Left colon (tissue), 2 donors: ENCODE results near the gene LARP4B. TPM values are rescaled to one million over a fixed set of nuclear protein-coding genes. Genes with fewer than 3 reads are reported as not detected.
A peak's percentile ranks its signal among the peaks of the same experiment; 100 is the strongest.

Experiments
- ATAC-seq: fragments of 200-7000 bp; cut with Tn5 transposase; one replicate; pipeline ENCODE4 v1.9.1; 2020; ENCODE audit warnings: mild to moderate bottlenecking, moderate library complexity
- DNase-seq, 2 donors: peaks; one replicate each; pipeline ENCODE4 v3.0.0-alpha.2; 2020
- intact Hi-C, 2 donors: fragments of 100-400 bp; cut with DNase I in 1 of 2; cut with micrococcal nuclease in 1 of 2; formaldehyde crosslinking; loops; one replicate each; pipeline versions ENCODE4 v1.11.2 to v1.14.0; 2022; cut with DNase I, micrococcal nuclease
- total RNA-seq, 2 donors: library from RNA; stranded (reverse); fragmentation: NEBNext Ultra II Directional; extraction: Animal tissue kit (Norgen Biotek cat#: 25700); gene quantifications; one replicate each; pipeline ENCODE4 v1.2.1, GENCODE V29; 2021
- donor health status: DM: no; HTN: no; CAD: no.
- donor health status: DM: yes; HTN: yes; CAD: no.

The LARP4B gene
- total RNA-seq, 2 donors from 2014 or later: 124 to 152 TPM

- DNase-seq: no peak
- no peak for ATAC-seq
- intact Hi-C loops: no loop called here
Observed at GRCh38 chr10:818010-818409, 113.5 kb downstream of the LARP4B start.

- intact Hi-C loops: no loop called here
- no peak for ATAC-seq
- no peak for DNase-seq
Observed at GRCh38 chr10:817371-817770, 114.1 kb downstream of the LARP4B start.

- no peak for DNase-seq
- no peak for ATAC-seq
- intact Hi-C loops: no loop called here
Observed at GRCh38 chr10:816958-817357, 114.5 kb downstream of the LARP4B start.

GRCh38 chr10:816091-816477 lies 115.4 kb downstream of the LARP4B start:
- intact Hi-C loops: no loop called here
- no peak for ATAC-seq
- DNase-seq: no peak

GRCh38 chr10:815338-816090 lies 116.0 kb downstream of the LARP4B start:
- no peak for DNase-seq
- intact Hi-C loops: no loop called here

GRCh38 chr10:814536-815302 lies 116.8 kb downstream of the LARP4B start:
- DNase-seq: no peak
- no peak for ATAC-seq
- intact Hi-C loops: no loop called here

More at GRCh38 chr10:815338-816090, 116.0 kb downstream of the LARP4B start:
- ATAC-seq: no peak

- intact Hi-C loops: no loop called here
- DNase-seq: no peak
- ATAC-seq: no peak
Observed at GRCh38 chr10:813286-813685, 118.2 kb downstream of the LARP4B start.

- DNase-seq (no peak), ATAC-seq (no peak)
- intact Hi-C loops: no loop called here
Observed at GRCh38 chr10:812787-813186, 118.7 kb downstream of the LARP4B start.

GRCh38 chr10:811379-812175 lies 119.9 kb downstream of the LARP4B start:
- ATAC-seq (no peak), DNase-seq (no peak)
- intact Hi-C loops: no loop called here

GRCh38 chr10:810351-810846 lies 121.1 kb downstream of the LARP4B start:
- DNase-seq (no peak), ATAC-seq (peak; percentile 27)
- intact Hi-C loops: no loop called here

GRCh38 chr10:809671-810350 lies 121.7 kb downstream of the LARP4B start:
- intact Hi-C loops: no loop called here
- DNase-seq (no peak), ATAC-seq (no peak)

GRCh38 chr10:807958-808353 lies 123.5 kb downstream of the LARP4B start:
- DNase-seq (no peak), ATAC-seq (no peak)
- intact Hi-C loops: no loop called here

GRCh38 chr10:807163-807957 lies 124.1 kb downstream of the LARP4B start:
- DNase-seq (no peak), ATAC-seq (no peak)
- intact Hi-C loops: no loop called here

- intact Hi-C loops: no loop called here
- ATAC-seq (no peak), DNase-seq (no peak)
Observed at GRCh38 chr10:806451-807162, 124.9 kb downstream of the LARP4B start.

GRCh38 chr10:805620-806305 lies 125.7 kb downstream of the LARP4B start:
- ATAC-seq (no peak), DNase-seq (no peak)
- intact Hi-C loops: no loop called here

GRCh38 chr10:804787-805619 lies 126.5 kb downstream of the LARP4B start:
- DNase-seq (no peak), ATAC-seq (peak; percentile 9)
- intact Hi-C loops: no loop called here
